ENCODE results near the gene CCDC175.

The CCDC175 gene

DNA sequence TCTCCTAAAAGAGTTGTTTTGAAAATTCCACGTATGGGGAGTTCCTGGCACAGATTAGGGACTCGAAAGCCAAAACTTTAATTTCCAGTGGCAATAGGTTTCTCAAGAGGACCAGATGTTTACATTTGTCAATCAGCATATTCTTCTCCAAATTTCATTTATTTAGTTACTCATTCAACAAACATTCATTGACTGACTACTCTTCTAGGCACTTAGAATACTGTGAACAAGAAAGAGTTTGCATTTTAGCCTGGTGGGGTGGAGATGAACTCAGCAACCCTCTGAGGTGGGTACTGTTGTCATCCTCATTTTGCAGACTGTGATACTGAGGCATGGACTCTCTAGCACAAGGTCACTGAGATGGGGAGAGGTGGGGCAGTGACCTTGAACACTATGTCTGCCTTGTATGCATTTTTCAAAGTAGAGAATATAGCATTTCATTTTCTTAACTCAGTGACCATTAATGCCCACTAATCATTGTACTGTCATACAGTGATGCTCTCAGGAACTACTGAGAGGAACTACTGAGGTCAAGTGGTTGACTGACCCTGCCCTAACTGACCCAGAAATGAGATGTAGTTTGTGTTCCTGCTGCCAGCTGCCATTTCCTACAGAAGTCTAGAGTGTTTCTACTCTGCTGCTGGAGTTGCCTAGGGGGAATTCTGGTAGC is 94.6 kb downstream of the CCDC175 start:
- DNase-seq = no peak

DNA sequence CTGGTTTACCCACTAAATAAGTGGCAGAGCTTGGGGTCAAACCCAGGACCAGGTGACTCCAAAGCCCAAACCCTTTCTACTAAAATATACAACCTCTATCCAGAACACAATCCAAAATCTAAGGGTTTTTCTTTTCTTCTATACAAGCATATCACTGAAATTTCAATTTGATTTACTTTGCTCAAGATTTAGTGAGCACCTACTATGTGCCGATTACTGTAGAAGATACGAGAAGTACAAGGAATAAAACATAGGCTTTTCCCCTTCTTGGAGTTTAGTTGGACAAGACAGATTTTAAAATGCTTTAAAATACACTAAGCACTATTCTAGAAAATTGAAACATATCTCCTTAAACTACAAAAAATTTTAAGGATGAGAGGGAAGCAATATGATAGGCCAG is 95.2 kb downstream of the CCDC175 start:
- DNase-seq = no peak

DNA sequence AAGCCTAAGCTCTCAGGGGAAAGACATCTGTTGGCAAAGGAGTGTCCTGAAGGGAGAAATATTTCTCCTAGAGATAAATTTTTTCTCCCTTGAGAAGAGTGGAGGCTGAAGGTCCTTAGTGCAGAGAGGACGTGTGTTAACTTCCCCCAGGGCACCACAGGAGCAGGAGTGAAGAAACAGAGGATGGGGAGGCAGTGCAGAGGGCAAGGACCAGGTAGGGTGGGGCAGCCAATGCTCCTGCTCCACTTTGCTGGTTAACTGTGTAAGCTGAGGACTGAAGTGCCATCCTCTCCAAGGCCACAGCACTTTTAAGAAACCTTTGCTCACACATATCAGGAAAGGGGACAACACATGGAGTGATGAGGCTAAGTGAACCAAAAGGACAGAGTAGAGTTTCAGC is 96.4 kb downstream of the CCDC175 start:
- DNase-seq = no peak

DNA sequence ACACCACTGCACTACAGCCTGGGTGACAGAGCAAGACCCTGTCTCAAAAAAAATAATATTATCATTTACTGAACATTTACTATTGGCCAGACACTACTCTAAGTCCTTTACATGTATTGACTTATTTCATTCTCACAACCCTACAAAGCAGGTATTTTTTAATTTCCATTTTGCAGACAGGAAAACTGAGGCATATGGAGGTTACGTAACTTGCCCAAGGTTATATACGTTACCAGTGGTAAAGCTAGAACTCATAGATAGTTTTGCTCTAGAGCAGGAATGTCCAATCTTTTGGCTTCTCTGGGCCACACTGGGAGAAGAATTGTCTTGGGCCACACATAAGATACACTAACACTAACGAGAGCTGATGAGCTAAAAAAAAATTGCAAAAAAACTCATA is 98.1 kb downstream of the CCDC175 start:
- no peak for DNase-seq

DNA sequence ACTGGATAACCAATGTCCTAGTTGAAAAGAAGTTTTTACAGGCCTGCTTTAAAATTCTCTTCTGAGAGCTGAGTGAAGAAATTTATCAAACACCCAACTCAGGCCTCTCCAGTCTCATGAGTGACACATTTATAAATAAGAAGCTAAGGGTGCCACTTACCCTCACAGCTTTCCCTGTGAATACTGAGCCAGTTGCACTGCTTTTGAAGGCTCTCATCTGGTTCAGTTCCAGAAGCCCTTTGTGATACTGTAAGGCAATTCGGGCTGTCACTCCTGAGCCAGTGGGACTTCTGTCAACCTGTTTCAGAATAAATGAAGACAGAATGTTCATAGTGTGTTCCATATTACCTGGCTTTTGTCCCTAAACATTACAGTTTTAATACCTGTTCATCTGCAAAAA is 100.9 kb downstream of the CCDC175 start:
- no peak for DNase-seq

DNA sequence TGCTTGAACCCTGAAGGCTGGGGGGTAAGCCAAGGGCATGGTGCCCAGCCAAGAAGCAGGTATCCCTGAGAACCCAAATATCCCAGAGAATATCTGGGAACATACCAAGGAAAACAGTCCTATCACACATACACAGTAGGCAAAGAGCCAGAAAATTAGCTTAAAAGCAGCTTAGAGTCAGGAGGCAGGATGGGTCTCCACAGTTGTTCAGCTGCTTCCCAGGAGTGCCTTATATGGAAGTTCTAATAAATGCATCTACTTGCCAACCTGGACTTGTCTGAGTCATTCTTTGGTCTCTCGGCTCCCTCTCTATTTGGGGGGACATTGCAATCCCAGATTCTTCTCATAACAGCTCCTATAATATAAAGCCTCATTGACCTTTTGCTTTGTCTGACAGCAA is 102.4 kb downstream of the CCDC175 start:
- DNase-seq = no peak

DNA sequence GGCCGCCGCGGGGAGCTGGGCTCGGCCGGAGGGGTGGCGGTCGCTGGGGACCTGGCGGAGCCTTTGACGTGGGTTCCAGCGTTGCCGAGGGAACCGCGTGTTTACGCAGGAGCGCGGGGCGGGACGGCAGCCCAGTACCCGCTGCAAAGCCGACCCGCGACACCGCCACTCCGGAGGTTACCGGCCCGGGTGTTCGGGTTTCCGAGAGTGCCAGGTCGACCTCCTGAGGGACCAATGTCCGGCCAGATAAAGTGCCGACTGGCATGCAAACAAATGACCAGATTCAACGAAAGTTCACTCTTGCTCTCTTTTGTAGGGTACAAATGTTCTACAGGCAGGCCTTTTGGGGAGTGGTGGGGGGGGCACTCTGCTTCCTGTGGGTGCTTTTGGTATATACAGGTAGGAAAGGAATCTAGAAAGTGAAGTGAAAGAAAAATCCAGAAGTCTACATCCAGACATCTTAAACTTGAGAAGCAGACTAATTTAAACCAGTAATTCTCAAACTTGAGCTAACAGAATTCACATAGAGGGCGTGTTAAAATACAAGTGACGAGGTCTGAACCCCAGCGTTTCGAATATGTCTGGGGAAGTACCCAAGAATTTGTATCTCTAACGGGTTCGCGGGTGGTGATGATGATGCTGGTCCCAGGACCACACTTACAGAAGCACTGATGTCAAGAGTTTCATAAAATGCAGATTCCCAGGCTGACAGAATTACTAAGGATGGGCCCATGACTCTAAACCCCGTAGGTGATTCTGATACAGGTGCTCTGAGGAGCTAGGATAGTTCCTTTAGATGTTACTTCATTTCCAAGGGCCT is 111.1 kb downstream of the CCDC175 start, which contains the start of gene GPR135:
Gene GPR135, minus strand, starts transcription at position 65 of the 820 bp plus-strand sequence. CDS start 154 bp downstream, outside the sequence.
- DNase-seq = peak; percentile 44 to 46

DNA sequence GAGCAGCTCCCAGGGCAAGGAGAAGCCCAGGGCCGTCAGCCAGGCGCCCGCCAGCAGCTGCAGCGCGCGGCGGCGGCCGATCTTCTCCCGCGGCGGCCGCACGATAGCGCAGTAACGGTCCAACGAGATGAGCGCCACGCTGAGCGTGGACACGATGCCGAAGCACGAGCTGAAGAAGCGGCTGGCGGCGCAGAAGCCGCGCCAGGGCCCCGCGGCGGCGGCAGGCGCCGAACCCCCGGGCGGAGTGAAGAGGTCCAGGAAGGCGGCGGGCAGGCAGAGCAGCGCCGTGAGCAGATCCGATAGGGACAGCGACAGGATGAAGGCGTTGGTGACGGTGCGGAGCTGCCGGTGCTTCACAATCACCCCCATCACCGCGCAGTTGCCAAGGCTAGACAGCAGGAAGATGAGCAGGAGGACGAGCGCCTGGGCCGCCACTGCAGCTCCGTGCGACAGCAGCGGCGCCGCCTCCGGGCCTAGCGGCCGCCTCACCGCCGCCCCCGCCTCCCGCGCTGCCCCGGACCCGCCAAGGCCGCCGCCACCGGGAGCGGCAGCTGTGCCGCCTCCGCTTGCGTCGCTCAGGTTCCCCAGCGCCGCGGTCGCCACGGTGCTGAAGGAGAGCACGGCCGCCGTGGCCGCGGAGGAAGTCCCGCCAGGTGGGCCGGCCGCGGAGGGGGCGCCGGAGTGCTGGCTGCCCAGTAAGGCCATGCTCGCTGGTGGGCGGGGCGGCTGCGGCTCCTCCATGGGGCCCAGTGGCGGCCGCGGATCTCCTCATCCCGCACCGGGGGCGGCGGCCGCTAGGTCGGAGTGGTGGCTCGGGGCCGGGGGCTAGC is 111.9 kb downstream of the CCDC175 start:
- DNase-seq = peak; percentile 45 to 52

DNA sequence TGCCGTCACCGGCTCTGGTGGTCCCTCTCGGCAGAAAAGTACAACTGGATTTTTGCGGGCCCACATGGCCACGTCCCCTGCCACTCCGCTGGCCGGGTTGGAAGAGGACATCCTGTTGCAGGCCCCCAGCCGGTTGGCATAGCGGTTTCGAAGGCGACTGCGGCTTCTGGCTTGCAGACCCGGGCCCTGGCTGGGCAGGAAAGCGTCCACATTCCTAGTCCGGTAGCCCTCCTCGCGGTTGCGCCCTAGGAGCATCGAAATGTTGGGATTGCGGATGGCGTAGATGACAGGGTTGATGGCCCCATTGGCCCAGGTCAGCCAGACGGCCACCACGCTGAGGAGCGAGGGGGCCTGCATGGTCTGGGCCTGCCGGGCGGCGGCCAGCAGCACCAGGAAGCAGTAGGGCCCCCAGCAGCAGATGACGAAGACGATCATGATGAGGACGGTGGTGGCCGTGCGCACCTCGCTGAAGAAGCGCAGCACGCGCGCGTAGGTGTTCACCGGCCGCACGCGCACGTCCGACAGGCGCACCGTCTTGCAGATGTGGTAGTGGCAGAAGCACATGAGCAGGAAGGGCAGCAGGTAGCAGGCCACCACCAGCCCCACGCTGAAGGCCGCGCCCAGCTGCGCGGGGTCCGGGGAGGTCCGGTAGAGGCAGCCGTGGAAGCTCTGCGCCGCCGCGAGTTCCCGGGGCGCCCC is 112.7 kb downstream of the CCDC175 start:
- DNase-seq = peak in 1 of 2 donors; percentile 6

DNA sequence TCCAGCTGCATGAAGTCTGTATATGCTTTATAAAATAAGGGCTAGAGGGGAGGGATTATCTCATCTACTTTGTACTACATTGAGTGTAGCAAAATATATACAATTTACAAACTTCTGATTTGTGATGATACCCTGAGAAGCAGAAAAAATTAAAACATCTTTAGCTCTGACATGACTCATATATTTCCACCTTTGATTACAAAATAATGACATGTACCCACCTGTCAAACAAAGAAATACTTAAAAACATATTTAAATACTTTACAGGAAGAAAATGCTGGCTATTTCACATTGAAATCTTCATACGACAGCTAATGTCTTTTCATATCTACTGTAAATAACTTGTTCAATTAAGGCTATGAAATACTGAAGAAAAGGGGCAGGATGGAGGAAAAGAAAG is 114.7 kb downstream of the CCDC175 start:
- no peak for DNase-seq

DNA sequence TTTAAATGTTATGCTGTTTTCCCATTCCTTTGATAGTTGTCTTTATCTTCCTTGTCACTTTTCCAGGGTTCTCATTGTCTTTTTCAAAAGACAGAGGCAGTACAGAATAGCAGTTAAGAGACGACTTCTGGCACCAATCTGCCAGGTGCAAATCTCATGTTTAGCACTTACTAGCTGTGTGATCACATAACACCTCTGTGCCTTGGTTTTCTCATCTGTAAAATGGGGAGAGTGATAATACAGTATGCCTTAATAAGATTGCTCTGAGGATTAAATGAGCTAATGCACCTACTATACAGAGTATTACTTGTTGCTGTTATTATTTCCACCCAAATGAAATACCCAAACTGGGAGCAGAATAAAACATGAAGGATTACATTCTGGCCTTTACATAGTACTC is 116.2 kb downstream of the CCDC175 start:
- no peak for DNase-seq

DNA sequence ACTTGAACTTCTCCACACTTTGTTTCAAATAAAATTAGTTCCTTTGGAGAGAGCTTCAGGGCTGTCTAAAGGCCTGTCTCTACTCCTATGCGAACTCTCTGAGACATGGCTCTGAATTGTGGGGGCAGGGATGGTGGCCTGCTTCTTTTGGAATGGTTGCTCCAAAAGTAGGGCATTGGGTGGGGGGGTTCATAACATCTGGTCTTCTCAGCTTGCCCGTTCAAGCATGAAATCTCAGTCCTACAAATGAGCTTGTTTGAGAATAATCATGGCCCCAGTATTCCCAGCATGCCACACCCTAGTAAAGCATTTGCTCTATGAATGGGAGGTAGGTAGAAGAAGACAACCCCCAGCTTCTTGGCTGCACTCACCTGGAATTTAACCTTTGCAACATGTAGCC is 118.1 kb downstream of the CCDC175 start:
- DNase-seq = no peak

DNA sequence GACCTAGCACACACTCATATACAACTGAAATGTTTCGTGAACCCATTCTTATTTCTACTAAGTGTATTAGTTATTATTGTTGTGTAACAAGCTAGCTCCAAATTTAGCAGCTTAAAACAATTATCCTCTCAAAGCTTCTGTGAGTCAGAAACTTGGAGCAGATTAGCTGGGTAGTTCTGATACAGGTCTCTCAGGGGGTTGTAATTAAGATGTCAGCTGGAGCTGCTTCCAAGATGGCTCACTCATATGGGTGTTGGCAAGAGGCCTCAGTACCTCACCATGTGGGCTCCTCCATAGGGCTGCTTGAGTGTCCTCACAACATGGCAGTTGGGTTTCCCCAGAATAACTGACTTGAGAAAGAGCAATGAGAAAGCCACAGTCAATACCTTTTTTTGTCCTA is 121.2 kb downstream of the CCDC175 start:
- DNase-seq = no peak
